GM18873 (cell line): ENCODE data around the gene GLP2R.

Experiments used
- ATAC-seq: cut with Tn5 transposase; IDR thresholded peaks from one replicate; pipeline ENCODE4 v1.9.1; 2021; ENCODE audit warnings: mild to moderate bottlenecking, moderate library complexity, moderate number of reproducible peaks; ENCODE audit not compliant: unreplicated experiment, low FRiP score

The GLP2R gene

DNA sequence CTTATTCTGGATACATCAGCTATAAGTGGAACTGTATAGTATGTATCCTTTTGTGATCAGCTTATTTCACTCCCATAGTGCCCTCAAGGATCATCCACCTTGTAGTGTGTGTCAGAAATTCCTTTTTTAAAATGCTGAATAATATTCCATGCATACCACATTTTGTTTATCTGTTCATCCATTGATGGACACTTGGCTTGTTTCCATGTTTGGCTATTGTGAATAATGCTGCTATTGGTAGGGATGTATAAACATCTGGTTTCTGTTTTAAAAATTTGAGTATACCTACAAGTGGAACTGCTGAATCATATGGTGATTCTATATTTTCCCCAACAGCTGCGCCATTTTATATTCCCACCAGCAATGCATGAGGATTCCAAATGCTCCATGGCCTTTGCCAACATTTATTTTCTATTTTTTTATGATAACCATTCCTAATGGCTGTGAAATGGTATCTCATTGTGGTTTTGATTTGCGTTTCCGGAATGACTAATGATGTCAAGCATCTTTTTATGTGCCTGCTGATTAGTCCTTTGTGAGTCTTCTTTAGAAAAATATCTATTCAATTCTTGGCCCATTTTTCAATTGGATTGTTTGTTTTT, 67.8 kb downstream of the GLP2R start:
- ATAC-seq = no peak

DNA sequence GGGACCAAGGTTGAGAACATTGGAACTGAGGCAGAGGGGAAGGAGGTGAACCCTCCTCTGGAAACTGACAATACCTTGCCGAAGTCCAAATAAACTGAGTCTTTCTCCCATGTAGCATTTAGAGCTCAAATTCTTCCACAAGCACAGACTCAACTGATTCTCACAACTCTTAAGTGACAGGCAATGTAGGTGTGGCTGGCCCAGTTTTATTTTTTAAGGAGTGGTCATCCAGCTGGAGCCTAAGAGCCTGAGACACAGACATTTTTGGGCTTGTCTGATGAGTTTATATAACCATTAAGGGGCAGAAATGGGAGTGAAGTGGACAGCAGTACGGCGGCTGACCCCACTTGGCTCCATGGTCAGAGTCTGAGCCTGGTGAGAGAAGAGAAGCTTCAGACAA, 68.5 kb downstream of the GLP2R start:
- no peak for ATAC-seq

DNA sequence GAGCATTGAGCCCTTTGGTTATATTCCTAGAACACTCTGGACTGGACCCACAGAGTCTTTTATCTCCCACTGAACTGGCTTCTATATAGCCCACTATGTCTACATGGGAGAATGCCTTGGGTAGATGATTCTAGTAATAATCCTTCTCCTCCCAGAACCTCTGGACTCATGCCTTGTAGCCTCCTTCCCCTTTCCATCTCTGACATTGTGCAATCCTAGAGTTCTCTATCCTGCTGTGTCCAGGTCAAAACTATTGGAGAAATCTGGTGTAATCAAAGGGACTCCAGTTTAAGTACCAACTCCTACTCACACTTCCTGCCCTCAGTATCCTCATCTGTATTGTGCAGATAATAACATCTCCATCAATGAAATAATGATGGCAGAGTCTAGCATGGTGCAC, 70.2 kb downstream of the GLP2R start:
- ATAC-seq = no peak

- no peak for ATAC-seq
These were observed 71.7 kb downstream of the GLP2R start for GRCh38 chr17:9897372-9897968.

- no peak for ATAC-seq
These were observed 73.1 kb downstream of the GLP2R start for GRCh38 chr17:9898812-9899211.

DNA sequence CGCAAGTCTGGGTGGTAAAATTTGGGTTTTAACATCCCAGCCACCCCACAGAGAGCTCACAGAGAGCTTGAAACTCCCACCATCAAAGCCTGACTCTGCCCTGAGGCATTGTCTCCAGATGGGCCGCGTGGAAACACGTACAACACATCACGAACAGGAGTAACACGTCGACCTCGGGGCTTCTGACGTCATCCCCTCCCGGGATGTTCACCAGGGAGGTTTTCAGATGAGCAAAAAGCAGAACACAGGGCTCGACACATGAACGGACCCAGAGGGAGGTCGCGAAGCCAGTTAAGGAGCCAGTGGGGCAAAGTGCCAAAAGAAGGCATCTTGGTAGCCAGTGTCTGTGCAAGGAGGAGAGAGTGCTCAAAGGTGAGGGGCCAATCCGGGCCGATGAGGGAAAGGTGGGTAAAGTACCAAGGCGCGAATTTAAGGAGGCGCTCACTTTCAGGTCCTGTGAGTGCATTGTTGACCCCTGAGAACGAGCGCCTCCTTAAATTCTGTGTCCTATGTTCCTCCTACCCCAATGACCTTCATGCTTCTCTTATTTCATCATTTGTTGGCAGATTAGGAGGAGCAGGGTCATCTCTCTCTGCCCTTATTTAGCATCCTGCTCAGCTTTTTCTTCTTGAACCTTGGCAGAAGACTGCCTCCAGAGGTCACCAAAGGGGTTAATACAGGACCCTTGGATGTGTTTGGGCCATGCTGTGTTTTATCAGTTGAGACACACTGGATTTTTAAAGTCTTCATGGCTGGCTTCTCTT, 73.7 kb downstream of the GLP2R start:
- ATAC-seq = no peak

- no peak for ATAC-seq
These were observed 74.4 kb downstream of the GLP2R start for GRCh38 chr17:9900044-9900594.

- no peak for ATAC-seq
These were observed 75.1 kb downstream of the GLP2R start for GRCh38 chr17:9900784-9901183.

GRCh38 chr17:9902120-9902519, 76.4 kb downstream of the GLP2R start:
- ATAC-seq = no peak

DNA sequence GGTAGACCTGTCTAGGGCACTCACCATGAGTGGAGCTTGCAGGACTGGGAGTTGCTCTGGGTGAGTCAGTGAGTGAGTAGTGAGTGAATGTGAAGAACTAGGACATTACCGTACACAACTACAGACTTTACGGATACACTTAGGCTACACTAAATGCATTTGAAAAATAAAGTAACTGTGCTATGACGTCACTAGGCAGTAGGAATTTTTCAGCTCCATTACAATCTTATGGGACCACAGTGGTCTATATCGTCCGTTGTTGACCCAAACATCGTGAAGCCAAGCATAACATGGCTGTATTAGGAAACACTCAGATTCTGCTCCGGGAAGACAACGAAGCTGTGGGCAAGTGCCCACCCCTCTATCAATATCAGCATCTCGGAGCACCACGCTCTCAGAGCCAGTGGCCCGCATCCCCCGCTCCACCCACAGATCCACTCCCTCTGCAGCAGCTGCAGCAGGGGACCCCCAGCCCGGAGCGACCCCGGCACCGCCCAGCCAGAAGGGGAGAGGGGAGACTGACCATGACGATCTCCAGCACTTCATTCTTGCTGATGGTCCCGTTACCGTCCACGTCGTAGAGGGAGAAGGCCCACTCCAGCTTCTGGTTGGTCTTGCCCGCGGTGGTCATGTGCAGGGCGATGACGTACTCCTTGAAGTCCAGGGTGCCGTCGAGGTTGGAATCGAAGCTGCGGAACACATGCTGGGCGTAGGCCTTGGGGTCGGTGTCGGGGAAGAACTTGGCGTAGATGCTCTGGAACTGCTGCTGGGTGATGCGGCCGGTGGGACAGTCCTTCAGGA, 78.8 kb downstream of the GLP2R start:
- no peak for ATAC-seq

- ATAC-seq = no peak
These were observed 79.3 kb downstream of the GLP2R start, which contains the start of gene RCVRN for GRCh38 chr17:9905078-9905415. Gene RCVRN (minus strand): TSS chr17:9905271. CDS start chr17:9905180, 91 bp downstream.

- ATAC-seq = no peak
These were observed 80.2 kb downstream of the GLP2R start for GRCh38 chr17:9905902-9906301.

- ATAC-seq = no peak
These were observed 80.9 kb downstream of the GLP2R start for GRCh38 chr17:9906616-9907015.

GRCh38 chr17:9907131-9907530, 81.4 kb downstream of the GLP2R start:
- ATAC-seq = no peak

DNA sequence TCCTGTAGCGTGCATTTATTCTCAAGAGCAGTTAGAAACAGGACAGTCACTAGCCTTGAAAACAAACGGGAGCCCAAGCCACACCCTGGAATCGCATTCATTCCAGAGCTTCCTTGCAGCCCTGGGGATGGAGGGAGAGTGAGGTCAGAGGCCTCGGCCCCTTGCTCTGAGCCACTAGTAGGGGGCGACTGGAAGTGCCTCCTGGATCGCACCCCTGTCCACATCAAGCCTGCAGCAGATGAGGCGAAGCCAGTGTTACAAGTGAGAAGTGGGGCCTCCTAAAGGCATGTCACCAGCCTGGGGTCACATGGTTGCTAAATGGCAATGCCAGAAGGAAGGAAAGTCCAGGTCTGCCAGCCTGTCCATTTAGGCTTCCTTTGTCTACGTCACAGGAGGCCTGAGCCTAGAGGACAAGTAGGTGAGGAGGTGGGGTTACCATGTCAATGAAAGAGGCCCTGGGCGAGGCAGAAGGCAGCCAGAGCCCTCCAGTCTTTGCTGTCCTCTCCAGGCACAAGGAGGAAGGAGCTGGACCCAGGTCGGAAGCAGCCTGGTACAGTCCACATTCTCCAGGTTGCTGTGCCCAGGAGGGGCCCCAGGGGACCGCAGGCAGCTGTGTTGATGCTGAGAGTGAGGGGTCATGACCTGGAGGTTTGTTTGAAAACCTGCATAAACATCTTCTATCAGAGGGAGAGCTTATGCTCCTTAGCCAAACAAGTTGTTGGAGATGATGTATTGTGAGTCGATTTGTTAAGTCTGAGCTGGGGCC, 82.3 kb downstream of the GLP2R start:
- no peak for ATAC-seq

DNA sequence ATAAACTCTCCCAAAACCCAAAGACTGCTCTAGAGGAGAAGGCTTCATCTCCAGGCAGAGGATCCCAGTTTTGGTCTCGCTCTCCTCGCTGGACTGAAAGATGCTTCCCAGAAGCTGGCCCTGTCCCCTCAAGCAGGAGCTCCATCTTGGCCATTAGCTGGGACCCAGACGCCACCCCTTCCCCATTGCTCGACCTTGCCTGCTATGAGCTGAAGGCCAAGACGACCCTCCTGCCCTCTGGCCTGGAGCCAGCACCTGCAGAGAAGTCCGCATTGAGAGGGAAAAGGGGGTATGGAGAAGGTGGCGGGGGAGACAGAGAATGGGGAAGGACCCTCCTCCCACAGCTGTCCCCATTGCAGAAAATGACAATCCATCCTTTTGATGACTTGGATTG, 82.9 kb downstream of the GLP2R start:
- ATAC-seq = no peak

DNA sequence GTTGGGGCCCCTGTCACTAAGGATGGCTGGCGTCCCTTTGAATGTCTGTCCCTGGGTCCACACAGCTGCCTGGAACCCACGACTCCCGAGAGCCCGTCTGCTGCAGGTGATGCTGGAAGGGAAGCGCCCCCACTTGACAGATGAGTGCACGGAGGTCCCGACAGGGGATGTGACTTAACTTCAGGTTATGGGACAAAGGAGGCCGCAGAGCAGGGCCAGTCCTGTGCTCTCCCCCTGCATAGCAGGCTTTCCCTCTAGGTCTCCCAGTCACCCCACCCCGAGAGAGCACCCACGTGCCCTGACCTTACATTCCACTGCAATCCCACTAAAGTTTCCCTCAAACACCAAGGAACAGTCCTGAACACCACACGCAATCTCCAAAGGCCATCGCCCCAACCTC, 85.4 kb downstream of the GLP2R start:
- ATAC-seq = no peak

- ATAC-seq = no peak
These were observed 86.7 kb downstream of the GLP2R start for GRCh38 chr17:9912121-9913099.

GRCh38 chr17:9913476-9913875, 87.8 kb downstream of the GLP2R start:
- ATAC-seq = no peak
